Retinal pigment epithelial cell (primary cell): ENCODE data around the gene HOXB5.

Experiments used
- DNase-seq: peaks from one replicate; pipeline ENCODE4 v3.0.0-alpha.2; 2010; ENCODE audit warnings: low read depth
- H3K4me3 ChIP-seq: 2 replicates; pipeline ENCODE4 v1.5.1; 2011; ENCODE audit warnings: mild to moderate bottlenecking, low read length, control low read depth, moderate library complexity
- TF ChIP-seq, protein P1 (sequence below): conservative IDR thresholded peaks from 2 replicates; pipeline ENCODE4 v1.5.1; 2011; ENCODE audit warnings: low read depth, low read length, control low read depth, inconsistent platforms

HOXB5 gene

DNA sequence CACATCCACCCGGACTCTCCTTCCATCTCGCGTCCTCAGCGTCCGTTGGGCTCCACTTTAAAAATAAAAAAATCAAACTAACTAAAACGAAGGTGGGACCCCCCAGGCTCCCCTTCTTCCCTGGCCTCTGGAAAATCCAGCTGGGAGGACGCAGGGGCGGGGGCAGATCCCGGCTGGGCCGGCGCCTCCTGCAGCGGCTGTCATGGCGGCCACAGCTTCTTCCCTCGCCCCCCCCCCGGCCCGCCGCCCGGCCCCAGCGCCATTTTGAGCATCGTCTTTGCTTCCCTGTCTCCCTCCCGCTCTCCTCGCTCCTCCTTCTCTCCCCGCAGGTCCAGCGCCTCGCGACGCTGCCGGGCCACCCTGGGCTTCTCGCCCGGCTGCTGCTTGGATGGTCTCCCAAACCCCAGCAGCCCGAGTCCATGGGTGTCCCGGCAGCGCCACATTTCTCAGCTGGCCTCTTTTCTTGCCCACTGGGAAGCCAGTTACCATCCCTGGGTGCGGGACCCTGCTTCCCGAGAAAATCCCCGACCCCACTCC lies 51.9 kb downstream of the HOXB5 start:
- TF ChIP-seq, protein P1, sequence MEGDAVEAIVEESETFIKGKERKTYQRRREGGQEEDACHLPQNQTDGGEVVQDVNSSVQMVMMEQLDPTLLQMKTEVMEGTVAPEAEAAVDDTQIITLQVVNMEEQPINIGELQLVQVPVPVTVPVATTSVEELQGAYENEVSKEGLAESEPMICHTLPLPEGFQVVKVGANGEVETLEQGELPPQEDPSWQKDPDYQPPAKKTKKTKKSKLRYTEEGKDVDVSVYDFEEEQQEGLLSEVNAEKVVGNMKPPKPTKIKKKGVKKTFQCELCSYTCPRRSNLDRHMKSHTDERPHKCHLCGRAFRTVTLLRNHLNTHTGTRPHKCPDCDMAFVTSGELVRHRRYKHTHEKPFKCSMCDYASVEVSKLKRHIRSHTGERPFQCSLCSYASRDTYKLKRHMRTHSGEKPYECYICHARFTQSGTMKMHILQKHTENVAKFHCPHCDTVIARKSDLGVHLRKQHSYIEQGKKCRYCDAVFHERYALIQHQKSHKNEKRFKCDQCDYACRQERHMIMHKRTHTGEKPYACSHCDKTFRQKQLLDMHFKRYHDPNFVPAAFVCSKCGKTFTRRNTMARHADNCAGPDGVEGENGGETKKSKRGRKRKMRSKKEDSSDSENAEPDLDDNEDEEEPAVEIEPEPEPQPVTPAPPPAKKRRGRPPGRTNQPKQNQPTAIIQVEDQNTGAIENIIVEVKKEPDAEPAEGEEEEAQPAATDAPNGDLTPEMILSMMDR: no peak
- peak overlapping the region; percentile 39 for H3K4me3 ChIP-seq
- DNase-seq: no peak
